Stomach smooth muscle (tissue), 2 donors: ENCODE results near the gene STX7.
A peak's percentile ranks its signal among the peaks of the same experiment; 100 is the strongest.

Experiments used
- H3K27ac ChIP-seq: one replicate; pipeline ENCODE4 v1.7.0; 2013; ENCODE audit warnings: mild to moderate bottlenecking, low read length, inconsistent platforms
- H3K27me3 ChIP-seq, 2 donors: one replicate each; pipeline ENCODE4 v1.7.0; 2013; ENCODE audit warnings: low read length in 2 of 2; ENCODE audit not compliant: insufficient read depth in 2 of 2, control insufficient read depth in 1 of 2
- H3K36me3 ChIP-seq, 2 donors: one replicate each; pipeline ENCODE4 v1.7.0; 2013; ENCODE audit warnings: low read length in 2 of 2; ENCODE audit not compliant: control insufficient read depth in 2 of 2, insufficient read depth in 2 of 2
- H3K4me1 ChIP-seq: one replicate; pipeline ENCODE4 v1.7.0; 2013; ENCODE audit warnings: low read length; ENCODE audit not compliant: control insufficient read depth, insufficient read depth
- H3K4me3 ChIP-seq, 2 donors: one replicate each; pipeline ENCODE4 v1.7.0; 2013; ENCODE audit warnings: low read length in 2 of 2
- H3K9ac ChIP-seq, 2 donors: one replicate each; pipeline ENCODE4 v1.7.0; 2013; ENCODE audit warnings: low read length in 2 of 2, mild to moderate bottlenecking in 1 of 2
- H3K9me3 ChIP-seq, 2 donors: one replicate each; pipeline ENCODE4 v1.7.0; 2013; ENCODE audit warnings: low read length in 2 of 2; ENCODE audit not compliant: control insufficient read depth in 2 of 2
- donor health status: healthy.
- donor health status: Pancreatic carcinoma.

Gene STX7

GRCh38 chr6:132491303-132491702 lies 21.6 kb downstream of the STX7 start:
- Histone ChIP-seq H3K36me3 (no peaks in the 10 kb centered on the region), H3K9ac (no peak overlapping the region), H3K4me3 (no peak overlapping the region), H3K4me1 (peaks cover 4% of the 10 kb centered on the region), H3K27ac (no peak overlapping the region), H3K27me3 (no peaks in the 10 kb centered on the region), H3K9me3 (no peaks in the 10 kb centered on the region)

GRCh38 chr6:132490478-132491204 lies 22.3 kb downstream of the STX7 start:
- Histone ChIP-seq H3K27ac (no peak overlapping the region), H3K36me3 (no peaks in the 10 kb centered on the region), H3K9me3 (no peaks in the 10 kb centered on the region), H3K4me3 (no peak overlapping the region), H3K9ac (no peak overlapping the region), H3K27me3 (no peaks in the 10 kb centered on the region), H3K4me1 (peaks cover 4% of the 10 kb centered on the region)

GRCh38 chr6:132490024-132490423 lies 22.9 kb downstream of the STX7 start:
- H3K4me1 ChIP-seq, result peaks cover 4% of the 10 kb centered on the region
- no peaks in the 10 kb centered on the region for H3K9me3 ChIP-seq
- no peaks in the 10 kb centered on the region for H3K27me3 ChIP-seq
- H3K27ac ChIP-seq, result no peak overlapping the region
- no peak overlapping the region for H3K4me3 ChIP-seq
- H3K36me3 ChIP-seq, result no peaks in the 10 kb centered on the region
- no peak overlapping the region for H3K9ac ChIP-seq

DNA sequence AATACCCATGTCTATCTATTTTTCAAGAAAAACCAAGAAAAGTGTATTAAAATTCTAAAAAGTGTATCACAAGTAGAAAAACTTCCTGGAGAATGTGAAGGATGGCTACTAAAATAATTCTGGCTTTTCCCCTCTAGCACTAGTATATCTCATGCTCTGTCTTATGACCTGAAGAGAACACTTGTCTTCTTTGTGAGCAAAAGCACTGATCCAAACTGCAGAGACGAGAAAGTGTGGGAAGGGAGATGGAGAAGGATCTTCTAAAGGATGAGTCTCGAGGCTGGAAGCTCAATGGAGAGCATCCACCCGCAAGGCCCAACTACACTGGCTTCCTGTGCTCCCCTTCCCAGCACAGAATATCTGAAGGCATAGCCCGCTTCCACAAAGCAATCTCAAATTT lies 23.5 kb downstream of the STX7 start:
- Histone ChIP-seq H3K36me3 (no peaks in the 10 kb centered on the region), H3K9ac (no peak overlapping the region), H3K4me3 (no peak overlapping the region), H3K27ac (no peak overlapping the region), H3K27me3 (no peaks in the 10 kb centered on the region), H3K4me1 (peaks cover 4% of the 10 kb centered on the region), H3K9me3 (no peaks in the 10 kb centered on the region)

- Histone ChIP-seq H3K4me1 (peaks cover 4% of the 10 kb centered on the region), H3K27me3 (no peaks in the 10 kb centered on the region), H3K27ac (no peak overlapping the region), H3K36me3 (no peaks in the 10 kb centered on the region), H3K9ac (no peak overlapping the region), H3K4me3 (no peak overlapping the region), H3K9me3 (no peaks in the 10 kb centered on the region)
Measured at GRCh38 chr6:132487762-132488161, 25.2 kb downstream of the STX7 start.

- H3K9me3 ChIP-seq, result no peaks in the 10 kb centered on the region
Measured at GRCh38 chr6:132484680-132485018, 28.3 kb downstream of the STX7 start.

GRCh38 chr6:132483779-132484679 lies 28.9 kb downstream of the STX7 start:
- no peaks in the 10 kb centered on the region for H3K27me3 ChIP-seq
- H3K36me3 ChIP-seq, result no peaks in the 10 kb centered on the region
- H3K9ac ChIP-seq, result no peak overlapping the region
- peak overlapping the region in 1 of 2 donors; percentile 18 for H3K4me3 ChIP-seq
- H3K9me3 ChIP-seq, result no peaks in the 10 kb centered on the region
- H3K4me1 ChIP-seq, result no peaks in the 10 kb centered on the region
- H3K27ac ChIP-seq, result no peak overlapping the region

More at GRCh38 chr6:132484680-132485018, 28.3 kb downstream of the STX7 start:
- H3K9ac ChIP-seq, result no peak overlapping the region
- no peaks in the 10 kb centered on the region for H3K27me3 ChIP-seq
- H3K27ac ChIP-seq, result no peak overlapping the region
- no peak overlapping the region for H3K4me3 ChIP-seq
- H3K4me1 ChIP-seq, result no peaks in the 10 kb centered on the region
- no peaks in the 10 kb centered on the region for H3K36me3 ChIP-seq

DNA sequence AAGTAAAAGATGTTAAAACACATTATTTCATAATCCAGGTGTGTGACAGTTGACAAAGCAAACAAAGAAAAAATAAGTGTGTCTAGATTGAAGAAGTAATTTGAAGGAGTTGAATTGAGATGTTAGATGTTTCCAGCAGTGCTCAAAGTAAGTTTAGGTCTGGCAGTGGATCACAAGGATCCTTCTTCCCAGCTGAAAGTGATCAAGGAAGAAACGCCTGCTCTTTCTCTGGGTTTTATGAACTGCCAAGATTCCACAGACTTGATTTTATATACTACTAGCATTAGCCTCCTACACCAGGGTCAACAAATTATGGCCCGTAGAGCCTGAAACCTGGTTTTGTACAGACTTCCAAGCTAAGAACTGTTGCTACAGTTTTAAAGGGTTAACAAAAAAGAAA lies 30.3 kb downstream of the STX7 start:
- no peaks in the 10 kb centered on the region for H3K27me3 ChIP-seq
- H3K27ac ChIP-seq, result no peak overlapping the region
- no peaks in the 10 kb centered on the region for H3K4me1 ChIP-seq
- no peaks in the 10 kb centered on the region for H3K36me3 ChIP-seq
- no peak overlapping the region for H3K4me3 ChIP-seq
- H3K9me3 ChIP-seq, result no peaks in the 10 kb centered on the region
- no peak overlapping the region for H3K9ac ChIP-seq

GRCh38 chr6:132481189-132481588 lies 31.7 kb downstream of the STX7 start:
- no peak overlapping the region for H3K4me3 ChIP-seq
- no peak overlapping the region for H3K9ac ChIP-seq
- no peaks in the 10 kb centered on the region for H3K27me3 ChIP-seq
- H3K4me1 ChIP-seq, result no peaks in the 10 kb centered on the region
- H3K9me3 ChIP-seq, result no peaks in the 10 kb centered on the region
- no peaks in the 10 kb centered on the region for H3K36me3 ChIP-seq
- H3K27ac ChIP-seq, result no peak overlapping the region

GRCh38 chr6:132479131-132479530 lies 33.8 kb downstream of the STX7 start:
- H3K9me3 ChIP-seq, result no peaks in the 10 kb centered on the region
- no peak overlapping the region for H3K9ac ChIP-seq
- H3K36me3 ChIP-seq, result no peaks in the 10 kb centered on the region
- no peaks in the 10 kb centered on the region for H3K27me3 ChIP-seq
- H3K4me3 ChIP-seq, result no peak overlapping the region
- H3K27ac ChIP-seq, result no peak overlapping the region
- no peaks in the 10 kb centered on the region for H3K4me1 ChIP-seq

DNA sequence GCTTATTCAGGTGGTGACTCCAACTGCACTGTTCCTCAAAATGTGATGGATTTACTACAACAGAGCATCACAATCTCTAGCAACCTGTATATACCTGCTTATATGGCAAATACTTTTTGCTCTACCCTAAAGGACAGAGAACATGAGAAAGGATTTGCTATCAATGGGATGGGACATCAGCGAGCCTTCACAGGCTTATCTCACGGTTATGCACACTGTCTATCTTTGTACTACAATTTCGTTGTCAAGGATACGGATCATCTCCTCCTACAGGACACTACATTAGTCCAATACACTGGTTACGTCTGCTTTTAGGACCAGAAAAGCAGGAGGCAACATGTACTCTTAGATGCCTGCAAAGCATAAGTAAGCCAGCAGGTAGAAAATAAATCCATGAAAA lies 34.2 kb downstream of the STX7 start:
- Histone ChIP-seq H3K27ac (no peak overlapping the region), H3K9ac (no peak overlapping the region), H3K36me3 (peaks cover 0 to 2% of the 10 kb centered on the region in 2 donors), H3K27me3 (no peaks in the 10 kb centered on the region), H3K4me3 (no peak overlapping the region), H3K4me1 (no peaks in the 10 kb centered on the region), H3K9me3 (no peaks in the 10 kb centered on the region)
